22Rv1 (cell line): ENCODE results near the gene AGBL1.

Experiments
- ZFX ChIP-seq: fragments of 450-650 bp; IDR thresholded peaks from 2 replicates; pipeline ENCODE4 v1.6.1; 2017; ENCODE audit warnings: antibody characterized with exemption, borderline replicate concordance
- TF ChIP-seq, protein P1 (sequence below): fragments of 450-650 bp; IDR thresholded peaks from 2 replicates; pipeline ENCODE4 v1.5.1; 2017; ENCODE audit warnings: mild to moderate bottlenecking

DNA sequence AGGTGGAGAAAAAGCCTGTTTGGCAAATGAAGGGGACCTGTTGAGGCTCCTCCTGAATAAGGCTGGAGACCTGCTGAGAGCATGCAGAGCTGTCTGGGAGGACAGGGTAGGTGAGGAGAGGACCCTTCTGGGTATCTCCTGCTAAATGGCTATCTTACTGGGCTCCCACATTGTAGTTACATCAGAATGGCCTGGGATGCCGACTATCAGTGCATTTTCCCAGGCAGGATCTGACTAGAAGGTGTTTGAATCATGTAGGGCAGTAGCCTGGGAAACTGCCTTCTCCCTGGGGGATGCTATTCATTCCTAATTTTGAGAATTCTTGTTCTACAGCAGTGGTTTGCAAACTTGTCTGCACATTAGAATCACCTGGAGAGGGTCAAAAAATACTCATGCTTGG lies 631 bp downstream of the AGBL1 start:
- TF ChIP-seq, protein P1, sequence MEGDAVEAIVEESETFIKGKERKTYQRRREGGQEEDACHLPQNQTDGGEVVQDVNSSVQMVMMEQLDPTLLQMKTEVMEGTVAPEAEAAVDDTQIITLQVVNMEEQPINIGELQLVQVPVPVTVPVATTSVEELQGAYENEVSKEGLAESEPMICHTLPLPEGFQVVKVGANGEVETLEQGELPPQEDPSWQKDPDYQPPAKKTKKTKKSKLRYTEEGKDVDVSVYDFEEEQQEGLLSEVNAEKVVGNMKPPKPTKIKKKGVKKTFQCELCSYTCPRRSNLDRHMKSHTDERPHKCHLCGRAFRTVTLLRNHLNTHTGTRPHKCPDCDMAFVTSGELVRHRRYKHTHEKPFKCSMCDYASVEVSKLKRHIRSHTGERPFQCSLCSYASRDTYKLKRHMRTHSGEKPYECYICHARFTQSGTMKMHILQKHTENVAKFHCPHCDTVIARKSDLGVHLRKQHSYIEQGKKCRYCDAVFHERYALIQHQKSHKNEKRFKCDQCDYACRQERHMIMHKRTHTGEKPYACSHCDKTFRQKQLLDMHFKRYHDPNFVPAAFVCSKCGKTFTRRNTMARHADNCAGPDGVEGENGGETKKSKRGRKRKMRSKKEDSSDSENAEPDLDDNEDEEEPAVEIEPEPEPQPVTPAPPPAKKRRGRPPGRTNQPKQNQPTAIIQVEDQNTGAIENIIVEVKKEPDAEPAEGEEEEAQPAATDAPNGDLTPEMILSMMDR: no peak
- TF ChIP-seq ZFX: no peak
